GM18505 (cell line): ENCODE data around the gene CDK17.
"Not testable (repeated sequence)": the region's sequence is repeated elsewhere in the genome, so short reads cannot be mapped to it uniquely, and the experiment has no call there.

Experiments
- ATAC-seq: cut with Tn5 transposase; IDR thresholded peaks from one replicate; pipeline ENCODE4 v1.9.1; 2021; ENCODE audit not compliant: unreplicated experiment
- POLR2A ChIP-seq: IDR thresholded peaks from 4 replicates; pipeline ENCODE4 v1.6.1; 2011; ENCODE audit warnings: borderline replicate concordance; ENCODE audit not compliant: insufficient read depth, insufficient read length; ENCODE audit errors: extremely low read depth

Gene CDK17

DNA sequence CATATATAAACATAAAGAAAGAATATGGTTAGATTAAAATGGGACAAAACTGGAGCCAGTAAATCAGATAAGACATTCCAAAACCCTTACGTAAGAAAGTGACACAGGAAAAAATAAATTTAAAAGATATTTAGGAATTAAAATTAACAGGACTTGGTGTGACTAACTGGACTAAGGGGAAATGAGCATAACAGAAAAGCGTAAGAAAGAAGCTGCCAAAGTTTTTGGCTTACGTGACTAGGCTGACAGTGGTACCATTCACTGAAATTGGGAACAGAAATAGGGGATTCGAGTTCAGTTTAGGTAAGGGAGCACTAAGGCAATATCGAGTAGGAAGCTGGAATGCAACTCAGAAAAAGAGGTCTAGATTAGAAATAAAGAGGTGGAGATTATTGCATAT lies 7.8 kb downstream of the CDK17 start:
- no peak for ATAC-seq
- no peak for TF ChIP-seq POLR2A

DNA sequence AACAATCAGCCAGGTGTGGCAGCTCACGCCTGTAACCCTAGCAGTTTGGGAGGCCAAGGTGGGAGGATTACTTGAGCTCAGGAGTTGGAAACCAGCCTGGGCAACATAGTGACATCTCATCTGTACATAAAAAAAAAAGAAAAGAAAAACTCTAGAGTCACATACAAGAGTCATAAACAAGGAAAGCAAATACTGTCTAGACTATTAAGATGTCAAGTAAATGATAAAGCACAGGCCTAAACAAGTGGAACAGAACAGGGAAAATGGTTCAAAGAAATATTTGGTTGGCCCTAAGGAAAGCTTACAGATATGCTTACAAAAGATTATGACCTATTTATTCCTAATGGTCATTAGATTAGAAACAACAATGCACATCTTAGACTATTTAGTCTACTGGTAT lies 12.3 kb downstream of the CDK17 start:
- ATAC-seq: no peak
- no peak for TF ChIP-seq POLR2A

DNA sequence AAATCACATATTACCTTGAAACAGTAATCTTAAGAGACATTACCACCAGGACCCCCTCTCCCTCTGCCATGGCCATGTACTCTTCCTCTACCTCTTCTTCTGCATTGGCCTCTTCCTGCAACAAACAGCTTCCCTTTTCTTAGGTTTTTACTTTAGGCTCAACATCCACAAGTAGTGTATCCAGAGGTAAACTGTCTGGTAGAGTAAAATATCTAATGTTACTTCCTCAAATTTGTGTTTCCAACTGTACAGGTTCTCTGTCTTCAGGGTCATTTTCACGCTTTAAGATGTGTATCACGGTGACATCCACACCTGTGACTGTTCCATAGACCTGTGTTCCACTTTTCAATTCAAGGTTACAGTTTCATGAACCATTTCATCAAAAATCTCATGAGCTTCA lies 13.4 kb downstream of the CDK17 start:
- no peak for TF ChIP-seq POLR2A
- ATAC-seq: no peak

DNA sequence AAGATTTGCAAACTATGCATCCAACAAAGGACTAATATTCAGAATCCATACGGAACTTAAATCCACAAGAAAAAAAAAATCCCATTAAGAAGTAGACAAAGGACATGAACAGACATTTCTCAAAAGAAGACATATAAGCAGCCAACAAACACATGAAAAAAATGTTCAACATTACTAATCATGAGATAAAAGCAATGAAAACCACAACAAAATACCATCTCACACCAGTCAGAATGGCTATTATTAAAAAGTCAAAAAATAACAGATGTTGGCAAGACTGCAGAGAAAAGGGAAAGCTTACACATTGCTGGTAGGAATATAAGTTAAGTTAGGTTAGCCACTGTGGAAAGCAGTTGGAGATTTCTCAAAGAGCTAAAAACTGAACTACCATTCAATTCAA lies 16.2 kb downstream of the CDK17 start:
- TF ChIP-seq POLR2A: no peak
- no peak for ATAC-seq

DNA sequence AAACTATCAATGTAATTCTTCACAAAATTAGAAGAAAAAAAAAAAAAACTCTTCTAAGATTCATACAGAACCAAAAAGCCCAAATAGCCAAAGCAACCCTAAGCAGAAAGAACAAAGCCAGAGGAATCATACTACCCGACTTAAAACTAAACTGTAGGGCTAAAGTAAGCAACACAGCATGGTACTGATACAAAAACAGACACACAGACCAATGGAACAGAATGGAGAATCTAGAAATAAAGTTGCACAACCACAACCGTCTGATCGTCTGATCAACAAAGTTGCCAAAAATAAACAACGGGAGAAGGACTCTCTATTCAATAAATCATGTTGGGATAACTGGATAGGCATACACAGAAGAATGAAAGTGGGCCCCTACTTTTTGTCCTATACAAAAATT lies 16.9 kb downstream of the CDK17 start:
- no peak for ATAC-seq
- TF ChIP-seq POLR2A: no peak

DNA sequence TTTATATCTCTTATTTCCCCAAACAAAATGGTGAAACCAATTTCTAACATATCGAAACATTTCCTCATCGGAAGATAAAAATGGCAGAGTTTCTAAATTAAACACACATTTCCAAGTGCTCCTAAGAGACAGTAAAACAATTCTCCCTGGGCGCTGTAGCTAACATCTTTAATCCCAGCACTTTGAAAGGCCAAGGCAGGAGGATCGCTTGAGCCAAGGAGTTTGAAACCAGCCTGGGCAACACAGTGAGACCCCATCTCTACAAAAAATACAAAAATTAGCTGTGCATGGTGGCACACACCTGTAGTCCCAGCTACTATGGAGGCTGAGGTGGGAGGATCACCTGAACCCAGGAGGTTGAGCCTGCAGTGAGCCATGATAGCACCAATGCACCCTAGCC lies 20.5 kb downstream of the CDK17 start:
- ATAC-seq: not testable (repeated sequence)

DNA sequence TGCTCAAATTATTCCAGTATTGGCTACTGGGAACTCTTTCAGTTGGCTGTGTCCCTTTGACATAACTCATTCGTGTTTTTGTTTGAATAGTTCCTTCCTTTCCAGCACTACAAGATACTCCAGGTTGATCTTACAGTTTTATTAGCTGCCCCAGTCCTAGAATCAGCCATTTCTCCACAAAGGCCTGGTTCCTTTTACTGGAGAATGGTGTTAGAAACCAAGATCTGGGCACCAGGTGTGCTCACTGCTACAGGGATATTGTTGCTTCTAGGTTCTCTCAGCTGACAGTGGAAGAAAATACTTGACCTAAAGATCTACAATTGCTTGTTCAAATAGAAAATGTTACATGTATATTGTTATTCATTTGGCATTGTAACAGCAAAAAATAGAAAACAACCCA lies 21.9 kb downstream of the CDK17 start:
- TF ChIP-seq POLR2A: no peak
- no peak for ATAC-seq

DNA sequence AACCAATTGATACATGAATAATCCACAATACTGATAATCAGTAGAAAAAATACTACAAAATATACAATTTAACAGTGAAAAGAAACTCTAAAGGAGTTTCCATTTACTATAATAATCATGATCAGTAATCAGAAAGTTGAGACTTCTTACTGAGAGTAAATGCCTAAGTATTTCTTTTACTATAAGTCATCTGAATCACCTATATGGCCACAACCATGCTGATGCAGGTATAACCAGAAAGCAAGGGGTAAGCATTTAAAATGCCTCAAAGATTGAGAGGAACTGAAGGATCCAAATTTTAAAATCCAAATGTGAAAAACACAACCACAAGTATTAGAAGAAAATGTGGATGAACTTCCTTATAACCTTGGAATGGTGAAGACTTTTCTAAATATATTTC lies 23.4 kb downstream of the CDK17 start:
- TF ChIP-seq POLR2A: no peak
- no peak for ATAC-seq

DNA sequence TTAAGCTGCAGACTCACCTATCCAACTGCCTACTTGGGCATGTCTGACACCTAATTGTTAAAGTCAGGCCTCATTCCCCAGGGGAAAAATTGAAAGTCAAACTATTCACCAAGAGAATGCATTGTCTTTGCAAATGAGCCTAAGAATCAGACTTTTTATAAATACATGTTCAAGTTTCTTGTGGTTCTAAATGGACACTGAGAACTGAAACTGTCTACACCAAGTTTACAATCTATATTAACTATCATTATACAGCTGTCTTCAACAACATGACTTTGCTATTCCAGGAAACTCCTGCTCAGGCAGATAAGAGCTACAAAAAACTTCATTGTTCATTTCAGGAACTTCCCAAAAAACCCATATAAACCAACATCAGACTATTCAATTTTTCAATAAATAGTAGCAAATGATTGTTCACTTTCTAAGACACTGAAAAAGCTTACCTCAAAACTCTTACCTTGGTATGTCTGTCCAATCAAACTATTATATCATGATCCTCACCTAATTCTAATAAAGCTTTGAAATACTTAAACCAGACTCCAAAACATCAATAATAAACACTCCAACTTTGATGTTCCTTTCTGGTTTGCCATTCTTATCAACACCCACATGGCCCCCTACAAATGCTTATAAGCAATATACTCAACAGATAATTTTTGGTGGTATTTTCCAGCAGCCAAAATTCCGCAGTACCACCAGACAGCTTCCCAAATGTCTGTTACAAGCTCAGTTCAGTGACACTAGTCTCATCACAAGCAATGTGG lies 24.2 kb downstream of the CDK17 start:
- no peak for TF ChIP-seq POLR2A

DNA sequence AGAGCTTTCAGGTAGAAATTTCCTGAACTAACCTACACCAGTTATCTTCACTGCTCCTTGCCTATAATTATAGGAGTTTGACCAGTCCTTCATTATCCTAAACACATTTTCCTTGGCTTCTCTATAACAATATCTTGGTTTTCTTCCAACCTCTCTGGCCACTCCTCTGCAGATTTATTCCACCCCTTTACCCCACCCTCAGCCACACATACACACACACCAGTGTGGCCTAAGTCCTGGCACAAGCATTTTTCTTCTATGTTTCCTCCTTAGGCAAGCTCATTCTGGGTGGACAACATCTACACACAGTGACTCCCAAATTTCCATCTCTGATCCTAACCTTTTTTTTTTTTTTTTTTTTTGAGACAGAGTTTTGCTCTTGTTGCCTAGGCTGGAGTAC lies 25.1 kb downstream of the CDK17 start:
- no peak for ATAC-seq

More for the DNA sequence above, 24.2 kb downstream of the CDK17 start:
- peak; percentile 55 for ATAC-seq

DNA sequence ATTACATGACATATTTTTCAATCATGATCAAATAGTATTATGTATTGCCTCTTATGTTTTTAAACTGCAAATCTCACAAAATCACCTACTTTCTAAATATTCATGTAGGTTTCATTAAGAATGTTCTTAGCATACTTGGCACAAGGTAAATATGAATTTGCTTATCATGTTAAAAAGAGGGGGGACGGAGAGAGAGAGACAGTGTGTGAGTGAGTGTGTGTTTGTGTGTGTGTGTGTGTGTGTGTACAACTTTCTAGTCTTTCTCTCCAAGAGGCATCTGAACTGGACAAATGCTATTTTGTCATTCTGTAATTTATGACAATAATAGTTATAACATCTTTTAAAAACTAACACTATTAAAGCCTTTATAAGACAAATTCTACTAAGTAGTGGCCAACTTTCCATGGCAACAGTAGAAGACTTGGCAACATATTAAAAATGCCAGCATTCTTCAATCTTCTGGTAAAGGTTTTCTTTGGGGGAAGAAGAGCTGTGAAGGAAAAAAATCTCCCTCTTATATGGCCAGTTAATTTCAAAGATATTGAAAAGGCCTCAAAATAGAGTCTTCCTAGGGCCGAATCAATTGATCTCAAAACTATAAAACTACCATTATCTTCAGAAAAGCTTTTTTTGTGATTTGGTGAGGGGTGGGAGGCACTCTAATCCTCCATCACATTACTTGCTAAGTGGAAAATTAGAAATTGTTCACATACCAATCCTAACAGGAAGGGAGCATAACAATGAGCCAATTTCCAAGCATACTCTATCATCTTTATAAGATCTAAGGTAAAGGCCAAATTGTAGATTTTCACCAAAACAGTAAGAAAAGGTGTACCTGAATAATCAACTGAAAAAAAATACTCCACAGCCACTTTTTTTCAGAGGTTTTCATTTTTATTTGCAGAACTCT lies 28.2 kb downstream of the CDK17 start:
- no peak for TF ChIP-seq POLR2A
- no peak for ATAC-seq

More for the DNA sequence above, 25.1 kb downstream of the CDK17 start:
- TF ChIP-seq POLR2A: no peak

DNA sequence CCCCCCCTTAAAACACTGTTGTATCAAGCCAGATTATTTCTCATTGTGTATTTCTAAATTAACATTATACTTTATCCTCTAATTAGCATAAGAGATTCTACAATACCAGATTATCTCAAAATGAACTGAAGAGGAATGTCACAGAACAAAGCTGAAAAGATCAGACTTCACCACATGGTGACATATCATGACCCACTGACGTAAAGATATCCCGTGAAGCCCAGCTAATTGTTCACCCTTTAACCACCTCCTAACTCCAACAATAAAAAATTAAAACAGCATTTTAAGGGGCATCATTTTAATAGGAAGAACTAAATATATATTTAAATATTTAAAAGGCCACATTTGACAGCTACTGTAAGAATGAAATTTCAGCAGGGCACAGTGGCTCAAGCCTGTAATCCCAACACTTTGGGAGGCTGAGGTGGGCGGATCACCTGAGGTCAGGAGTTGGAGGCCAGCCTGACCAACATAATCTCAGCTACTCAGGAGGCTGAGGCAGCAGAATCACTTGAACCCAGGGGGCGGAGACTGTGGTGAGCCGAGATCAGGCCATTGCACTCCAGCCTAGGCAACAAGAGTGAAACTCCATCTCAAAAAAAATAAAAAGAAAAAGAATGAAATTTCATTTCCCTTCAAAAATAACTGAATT lies 29.0 kb downstream of the CDK17 start:
- no peak for TF ChIP-seq POLR2A
- no peak for ATAC-seq

DNA sequence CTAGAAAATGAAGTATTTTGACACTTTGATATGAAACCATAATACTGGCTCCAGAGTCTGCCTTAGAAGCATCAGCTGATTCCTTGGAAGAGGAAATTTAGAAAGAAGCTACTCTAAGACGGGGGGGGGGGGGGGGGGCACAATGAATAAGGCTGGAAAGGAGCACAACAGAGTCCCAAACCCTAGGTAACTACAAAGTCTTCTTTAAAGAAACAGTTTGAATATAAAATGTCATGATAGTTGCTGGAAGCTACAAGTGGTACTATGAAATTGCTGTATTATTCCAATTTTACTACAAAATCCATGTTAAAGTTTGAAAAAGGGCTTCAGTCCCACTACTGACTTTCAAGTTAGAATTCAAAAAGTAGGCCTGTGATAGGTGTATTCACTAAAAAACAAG lies 31.6 kb downstream of the CDK17 start:
- no peak for TF ChIP-seq POLR2A
- ATAC-seq: no peak
